ENCODE measurements around the gene LONP2.
"Not testable (repeated sequence)": the region's sequence is repeated elsewhere in the genome, so short reads cannot be mapped to it uniquely, and the experiment has no call there.

Gene LONP2

GRCh38 chr16:48393485-48394354, 149.6 kb downstream of the LONP2 start:
- no peak for DNase-seq (ENCODE audit: low read depth in 2 of 2)

DNA sequence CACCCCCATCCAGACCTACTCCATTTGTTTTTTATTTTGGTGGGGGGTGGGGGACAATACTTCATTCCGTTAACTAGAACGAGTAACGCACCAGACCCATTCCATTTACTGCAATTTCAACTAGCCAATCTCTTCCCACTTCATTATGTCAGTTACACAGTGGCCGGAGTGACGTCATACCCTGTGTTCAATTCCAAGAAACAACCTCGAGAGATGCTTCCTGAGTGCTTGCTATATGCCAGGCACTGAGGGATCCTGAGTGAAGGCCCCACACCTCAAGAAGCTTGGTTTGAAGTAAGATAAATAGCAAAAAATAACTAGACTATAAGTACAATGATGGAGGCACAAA, 150.2 kb downstream of the LONP2 start:
- DNase-seq (ENCODE audit: low read depth in 2 of 2): no peak

GRCh38 chr16:48395375-48395774, 151.3 kb downstream of the LONP2 start:
- DNase-seq (ENCODE audit: low read depth in 2 of 2): no peak

DNA sequence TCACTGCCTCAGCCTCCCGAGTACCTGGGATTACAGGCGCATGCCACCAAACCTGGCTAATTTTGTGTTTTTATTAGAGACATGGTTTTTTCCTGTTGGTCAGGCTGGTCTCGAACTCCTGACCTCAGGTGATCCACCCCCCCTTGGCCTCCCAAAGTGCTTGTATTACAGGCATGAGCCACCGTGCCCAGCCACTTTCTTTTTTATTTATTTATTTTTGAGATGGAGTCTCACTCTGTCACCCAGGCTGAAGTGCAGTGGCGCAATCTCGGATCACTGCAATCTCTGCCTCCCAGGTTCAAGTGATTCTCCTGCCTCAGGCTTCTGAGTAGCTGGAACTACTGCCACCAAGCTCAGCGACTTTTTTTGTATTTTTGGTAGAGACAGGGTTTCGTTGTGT, 158.4 kb downstream of the LONP2 start:
- DNase-seq (ENCODE audit: low read depth in 2 of 2): not testable (repeated sequence)

- DNase-seq (ENCODE audit: low read depth in 2 of 2): no peak
Observed at GRCh38 chr16:48405153-48405552, 161.1 kb downstream of the LONP2 start.

DNA sequence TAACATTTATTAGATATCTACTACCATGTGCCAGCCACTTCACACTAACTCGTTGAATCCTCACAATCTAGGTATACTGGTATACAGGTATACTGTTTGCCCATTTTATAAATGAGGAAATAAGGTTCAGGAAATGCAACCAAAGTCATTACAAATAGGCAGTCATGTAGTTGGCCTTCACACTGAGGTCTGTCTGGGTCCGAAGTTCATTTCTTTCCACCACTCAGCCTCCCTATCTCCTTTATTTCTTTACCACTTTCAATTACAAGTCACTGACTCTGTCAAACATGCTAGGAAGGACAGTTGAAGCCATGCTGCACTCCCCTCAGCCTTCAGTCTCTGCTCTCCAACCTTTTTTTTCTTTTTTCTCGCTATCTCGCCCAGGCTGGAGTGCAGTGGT, 161.8 kb downstream of the LONP2 start:
- DNase-seq (ENCODE audit: low read depth in 2 of 2): no peak
